HEK293 (cell line): ENCODE measurements around the gene RNF13.
"Not testable (repeated sequence)": the region's sequence is repeated elsewhere in the genome, so short reads cannot be mapped to it uniquely, and the experiment has no call there.

Experiments used
- CTCF ChIA-PET: fragments of 350-600 bp; formaldehyde crosslinking; extraction: SDS; loops from one replicate; lab custom pipeline; 2021; ENCODE audit warnings: antibody characterized with exemption; lab: Yijun Ruan, JAX
- POLR2A ChIA-PET: fragments of 300-600 bp; formaldehyde crosslinking; extraction: SDS; loops from one replicate; lab custom pipeline; 2020; ENCODE audit warnings: antibody characterized with exemption, inconsistent platforms; lab: Yijun Ruan, JAX
- H3K27ac ChIP-seq: fragments of 200-500 bp; sonication (Bioruptor generic); 2 replicates; pipeline ENCODE4 v1.5.1; 2014; ENCODE audit warnings: low read depth, low read length, control low read depth, inconsistent platforms; ENCODE audit errors: extremely low read depth
- H3K36me3 ChIP-seq, 2 experiments: fragments of 200-500 bp in 1 of 2; sonication (Bioruptor generic) in 1 of 2; 1 replicate in 1 of 2; 2 replicates in 1 of 2; pipeline ENCODE4 v1.5.1; 2014 to 2017; ENCODE audit warnings: inconsistent platforms in 2 of 2, low read length in 2 of 2; ENCODE audit not compliant: control insufficient read depth in 2 of 2, insufficient read depth in 1 of 2
- H3K4me1 ChIP-seq: fragments of 200-500 bp; sonication (Bioruptor generic); 2 replicates; pipeline ENCODE4 v1.5.1; 2014; ENCODE audit warnings: mild to moderate bottlenecking, low read length, inconsistent platforms; ENCODE audit not compliant: control insufficient read depth, insufficient read depth
- H3K4me3 ChIP-seq: 2 replicates; pipeline ENCODE4 v1.5.1; 2011; ENCODE audit warnings: low read depth, mild to moderate bottlenecking, control low read depth, low read length, moderate library complexity
- H3K9me3 ChIP-seq: fragments of 200-500 bp; sonication (Bioruptor generic); 2 replicates; pipeline ENCODE4 v1.5.1; 2014; ENCODE audit warnings: low read depth, low read length, inconsistent platforms; ENCODE audit not compliant: control insufficient read depth, insufficient read depth
- GFI1B ChIP-seq: fragments of 450-650 bp; formaldehyde crosslinking; IDR thresholded peaks from 2 replicates; pipeline ENCODE4 v1.5.1; 2016; ENCODE audit warnings: missing biosample characterization, missing genetic modification characterization
- GLI4 ChIP-seq: fragments of 450-650 bp; formaldehyde crosslinking; IDR thresholded peaks from 2 replicates; pipeline ENCODE4 v1.5.1; 2016; ENCODE audit warnings: missing biosample characterization, missing genetic modification characterization
- HOXC10 ChIP-seq: sonication (generic); formaldehyde crosslinking; IDR thresholded peaks from 2 replicates; pipeline ENCODE4 v1.8.1; 2023; ENCODE audit warnings: mild to moderate bottlenecking, missing genetic modification reagents
- HOXD13 ChIP-seq: sonication (generic); formaldehyde crosslinking; IDR thresholded peaks from 2 replicates; pipeline ENCODE4 v1.8.0; 2022; ENCODE audit warnings: missing genetic modification reagents, borderline replicate concordance
- SCRT1 ChIP-seq: fragments of 450-650 bp; formaldehyde crosslinking; IDR thresholded peaks from 2 replicates; pipeline ENCODE4 v1.5.1; 2016; ENCODE audit warnings: missing biosample characterization, missing genetic modification characterization, borderline replicate concordance
- SP3 ChIP-seq: fragments of 450-650 bp; formaldehyde crosslinking; IDR thresholded peaks from 2 replicates; pipeline ENCODE4 v1.5.1; 2016; ENCODE audit warnings: missing biosample characterization, missing genetic modification characterization
- ZEB2 ChIP-seq: fragments of 450-650 bp; formaldehyde crosslinking; IDR thresholded peaks from 2 replicates; pipeline ENCODE4 v1.5.1; 2016; ENCODE audit warnings: missing biosample characterization, missing genetic modification characterization
- ZNF112 ChIP-seq: fragments of 450-650 bp; formaldehyde crosslinking; IDR thresholded peaks from 2 replicates; pipeline ENCODE4 v1.5.0; 2017; ENCODE audit warnings: missing biosample characterization, missing genetic modification characterization
- ZNF121 ChIP-seq: fragments of 450-650 bp; formaldehyde crosslinking; IDR thresholded peaks from 2 replicates; pipeline ENCODE4 v1.5.1; 2016; ENCODE audit warnings: missing biosample characterization, missing genetic modification characterization
- ZNF133 ChIP-seq: fragments of 450-650 bp; formaldehyde crosslinking; IDR thresholded peaks from 2 replicates; pipeline ENCODE4 v1.5.1; 2016; ENCODE audit warnings: missing biosample characterization, missing genetic modification characterization
- ZNF138 ChIP-seq: fragments of 450-650 bp; formaldehyde crosslinking; IDR thresholded peaks from 2 replicates; pipeline ENCODE4 v1.5.1; 2016; ENCODE audit warnings: missing biosample characterization, missing genetic modification characterization, borderline replicate concordance
- ZNF146 ChIP-seq: fragments of 450-650 bp; formaldehyde crosslinking; IDR thresholded peaks from 2 replicates; pipeline ENCODE4 v1.5.1; 2016; ENCODE audit warnings: missing biosample characterization, missing genetic modification characterization
- ZNF16 ChIP-seq: fragments of 450-650 bp; formaldehyde crosslinking; IDR thresholded peaks from 2 replicates; pipeline ENCODE4 v1.5.1; 2016; ENCODE audit warnings: low read depth, missing biosample characterization, missing genetic modification characterization
- ZNF184 ChIP-seq: fragments of 450-650 bp; IDR thresholded peaks from 2 replicates; pipeline ENCODE4 v1.5.1; 2018; ENCODE audit warnings: missing biosample characterization, mild to moderate bottlenecking, missing genetic modification characterization
- ZNF280C ChIP-seq: fragments of 450-650 bp; formaldehyde crosslinking; IDR thresholded peaks from 2 replicates; pipeline ENCODE4 v1.5.1; 2016; ENCODE audit warnings: missing biosample characterization, missing genetic modification characterization
- ZNF366 ChIP-seq: fragments of 450-650 bp; formaldehyde crosslinking; conservative IDR thresholded peaks from 2 replicates; pipeline ENCODE4 v1.5.1; 2016; ENCODE audit warnings: missing biosample characterization, missing genetic modification characterization
- ZNF404 ChIP-seq: fragments of 450-650 bp; formaldehyde crosslinking; IDR thresholded peaks from 2 replicates; pipeline ENCODE4 v1.5.1; 2017; ENCODE audit warnings: missing biosample characterization, missing genetic modification characterization
- ZSCAN16 ChIP-seq: fragments of 450-650 bp; formaldehyde crosslinking; IDR thresholded peaks from 2 replicates; pipeline ENCODE4 v1.5.1; 2016; ENCODE audit warnings: missing biosample characterization, missing genetic modification characterization
- ZSCAN18 ChIP-seq: fragments of 450-650 bp; formaldehyde crosslinking; IDR thresholded peaks from 2 replicates; pipeline ENCODE4 v1.5.1; 2016; ENCODE audit warnings: missing biosample characterization, missing genetic modification characterization
- ZSCAN30 ChIP-seq: fragments of 450-650 bp; IDR thresholded peaks from 2 replicates; pipeline ENCODE4 v1.5.1; 2018; ENCODE audit warnings: missing biosample characterization, mild to moderate bottlenecking, missing genetic modification characterization, moderate library complexity

Gene RNF13

GRCh38 chr3:149977386-149977785, 164.4 kb downstream of the RNF13 start:
- H3K4me3 ChIP-seq: no peak overlapping the region
- no peak overlapping the region for H3K27ac ChIP-seq
- ChIA-PET POLR2A (no interaction called here), CTCF (interaction anchor here (0.6 to 1.2 kb wide), 2 partner anchors 172 to 207 kb away, joined by 3 read pairs; no protein-coding TSS in a partner anchor)
- H3K9me3 ChIP-seq: no peaks in the 10 kb centered on the region
- H3K4me1 ChIP-seq: peaks cover 3% of the 10 kb centered on the region; the same call in 1 of the 2 replicates
- TF ChIP-seq ZNF184 (tag by site-specific recombination) (no peak), HOXD13 (no peak), SCRT1 (tag by site-specific recombination) (no peak), ZEB2 (tag by site-specific recombination) (no peak), ZNF133 (tag by site-specific recombination) (no peak), ZSCAN16 (tag by site-specific recombination) (no peak), ZNF404 (no peak), HOXC10 (CRISPR knock-in tag) (no peak), ZNF121 (no peak), GLI4 (tag by site-specific recombination) (no peak), SP3 (tag by site-specific recombination) (no peak), ZNF366 (no peak), ZNF280C (no peak), ZSCAN30 (no peak), ZNF146 (tag by site-specific recombination) (no peak), ZNF112 (tag by site-specific recombination) (no peak), ZSCAN18 (tag by site-specific recombination) (no peak), ZNF16 (tag by site-specific recombination) (no peak), ZNF138 (tag by site-specific recombination) (no peak), GFI1B (tag by site-specific recombination) (no peak)
- no peaks in the 10 kb centered on the region for H3K36me3 ChIP-seq

- H3K4me1 ChIP-seq, H3K9me3 ChIP-seq, H3K4me3 ChIP-seq, H3K27ac ChIP-seq, POLR2A ChIA-PET, H3K36me3 ChIP-seq: not testable (repeated sequence)
- CTCF ChIA-PET: interaction anchor here (0.6 kb wide), 1 partner anchor 849 kb away, joined by 5 read pairs; no protein-coding TSS in a partner anchor
These were observed 169.0 kb downstream of the RNF13 start for GRCh38 chr3:149981979-149982378.

GRCh38 chr3:149983053-149983452, 170.0 kb downstream of the RNF13 start:
- CTCF ChIA-PET: interaction anchor here (0.6 to 0.8 kb wide), 6 partner anchors 12 to 247 kb away, joined by 3 to 5 read pairs (median 3); partner anchors contain the start of gene PFN2
- H3K9me3 ChIP-seq, POLR2A ChIA-PET, H3K36me3 ChIP-seq, H3K4me3 ChIP-seq, H3K4me1 ChIP-seq, H3K27ac ChIP-seq: not testable (repeated sequence)
